A549 treated with CpdA at 1 μM for 4 hours (cell line): ENCODE measurements around the gene PCID2. TPM values are rescaled to one million over a fixed set of nuclear protein-coding genes. Genes with fewer than 3 reads are reported as not detected.

Experiments used
- total RNA-seq: library from RNA; stranded (reverse); fragments of 200-300 nt; extraction: Qiagen RNA extraction; gene quantifications from 5 replicates; pipeline ENCODE4 v1.2.3, GENCODE V29; 2022; ENCODE audit warnings: low read depth

Gene PCID2
- total RNA-seq, result 42.1 to 45.3 TPM (median 42.5 TPM) in 5 replicates

GRCh38 chr13:113208421-113209335 is at the start of gene PCID2:
TSS of gene PCID2 (minus strand) at chr13:113208669. CDS start at chr13:113208634, 35 bp downstream.

GRCh38 chr13:113209336-113209758 is 878 bp upstream of the PCID2 start, which contains the start of gene CUL4A:
TSS of gene CUL4A (plus strand) at chr13:113209613. CDS start at chr13:113209628, 15 bp downstream.

GRCh38 chr13:113157929-113158747 is 50.3 kb downstream of the PCID2 start, which contains the start of gene PROZ:
TSS of gene PROZ (plus strand) at chr13:113158648. CDS start at chr13:113158661, 13 bp downstream.

Other genes starting within 250 kb of the PCID2 start
- gene MCF2L, start 239.5 kb downstream of the PCID2 start, total RNA-seq, result 0.25 to 0.51 TPM (median 0.27 TPM) in 5 replicates
- 0.06 to 0.14 TPM (median 0.10 TPM) in 4 of 5 replicates, not detected in the other for gene F7, start 102.9 kb downstream of the PCID2 start, total RNA-seq
- gene F10, start 85.9 kb downstream of the PCID2 start, total RNA-seq, result 0.05 TPM in 1 of 5 replicates, not detected in the others
- not detected in 5 replicates for gene PROZ, start 50.0 kb downstream of the PCID2 start, total RNA-seq
- 50.7 to 69.5 TPM (median 54.8 TPM) in 5 replicates for gene CUL4A, start 944 bp upstream of the PCID2 start, total RNA-seq
- gene LAMP1, start 88.6 kb upstream of the PCID2 start, total RNA-seq, result 74.4 to 90.3 TPM (median 88.9 TPM) in 5 replicates
- gene GRTP1, start 155.5 kb upstream of the PCID2 start, total RNA-seq, result 1.2 to 1.7 TPM (median 1.4 TPM) in 5 replicates
- 11.1 to 13.5 TPM (median 11.7 TPM) in 5 replicates for gene ADPRHL1, start 244.8 kb upstream of the PCID2 start, total RNA-seq